CD4-positive, alpha-beta T cell treated with Interleukin-4 for 4 hours (primary cell): ENCODE results near the gene CDH16.
"Not testable (repeated sequence)": the region's sequence is repeated elsewhere in the genome, so short reads cannot be mapped to it uniquely, and the experiment has no call there.

ENCODE experiments used
- DNase-seq: peaks from one replicate; pipeline ENCODE4 v3.0.0-alpha.2; 2020

CDH16 gene

GRCh38 chr16:66918803-66919568 is at the start of gene CDH16:
Gene CDH16, minus strand, starts transcription at chr16:66918885. Its CDS starts 820 bp downstream, at chr16:66918065.
- DNase-seq: no peak

- DNase-seq: no peak
These were observed 45.4 kb upstream of the CDH16 start for GRCh38 chr16:66964049-66964448.

- no peak for DNase-seq
These were observed 43.2 kb upstream of the CDH16 start for GRCh38 chr16:66961914-66962313.

GRCh38 chr16:66961065-66961744 is 42.5 kb upstream of the CDH16 start, which contains the start of gene CES3:
Gene CES3, plus strand, starts transcription at chr16:66961266. Its CDS starts 42 bp downstream, at chr16:66961308.
- DNase-seq: peak; percentile 49

GRCh38 chr16:66960270-66960669 is 41.6 kb upstream of the CDH16 start:
- DNase-seq: no peak

- no peak for DNase-seq
These were observed 41.0 kb upstream of the CDH16 start for GRCh38 chr16:66959704-66960161.

GRCh38 chr16:66958857-66959703 is 40.4 kb upstream of the CDH16 start:
- no peak for DNase-seq

- not testable (repeated sequence) for DNase-seq
These were observed 37.4 kb upstream of the CDH16 start for GRCh38 chr16:66956154-66956457.

GRCh38 chr16:66955363-66956153 is 36.9 kb upstream of the CDH16 start:
- not testable (repeated sequence) for DNase-seq

GRCh38 chr16:66954097-66954659 is 35.5 kb upstream of the CDH16 start:
- DNase-seq: peak; percentile 71

- no peak for DNase-seq
These were observed 34.9 kb upstream of the CDH16 start for GRCh38 chr16:66953462-66954096.

GRCh38 chr16:66952430-66953110 is 33.9 kb upstream of the CDH16 start:
- DNase-seq: no peak

GRCh38 chr16:66950971-66951790 is 32.5 kb upstream of the CDH16 start:
- no peak for DNase-seq

- no peak for DNase-seq
These were observed 31.8 kb upstream of the CDH16 start for GRCh38 chr16:66950437-66950836.

- no peak for DNase-seq
These were observed 30.8 kb upstream of the CDH16 start for GRCh38 chr16:66949472-66949871.

- no peak for DNase-seq
These were observed 30.1 kb upstream of the CDH16 start for GRCh38 chr16:66948837-66949225.

GRCh38 chr16:66948134-66948836 is 29.6 kb upstream of the CDH16 start:
- DNase-seq: no peak

GRCh38 chr16:66947302-66948065 is 28.8 kb upstream of the CDH16 start:
- DNase-seq: peak; percentile 85

- DNase-seq: no peak
These were observed 28.3 kb upstream of the CDH16 start for GRCh38 chr16:66946974-66947301.
